BLaER1 treated with 17β-estradiol and CSF1 and Interleukin-3, amounts not matched to agents 10 nM and 100 nM (cell line): ENCODE measurements around the gene CHN2.

ENCODE experiments used
- H3K27ac ChIP-seq, 11 experiments: shearing (Covaris generic); formaldehyde crosslinking; 2 replicates each; pipeline ENCODE4 v1.8.1; 2022
- H3K27me3 ChIP-seq, 11 experiments: shearing (Covaris generic); formaldehyde crosslinking; 2 replicates each; pipeline ENCODE4 v1.8.1; 2022
- H3K36me3 ChIP-seq, 11 experiments: shearing (Covaris generic); formaldehyde crosslinking; 2 replicates each; pipeline ENCODE4 v1.8.1; 2022
- H3K4me1 ChIP-seq, 10 experiments: shearing (Covaris generic); formaldehyde crosslinking; 2 replicates each; pipeline ENCODE4 v1.8.1; 2022
- H3K4me2 ChIP-seq, 11 experiments: shearing (Covaris generic); formaldehyde crosslinking; 2 replicates each; pipeline ENCODE4 v1.8.1; 2022
- H3K4me3 ChIP-seq, 10 experiments: shearing (Covaris generic); formaldehyde crosslinking; 2 replicates each; pipeline ENCODE4 v1.8.1; 2022
- H3K9ac ChIP-seq, 11 experiments: shearing (Covaris generic); formaldehyde crosslinking; 2 replicates each; pipeline ENCODE4 v1.8.1; 2022
- H3K9me3 ChIP-seq, 11 experiments: shearing (Covaris generic); formaldehyde crosslinking; replicated peaks in 1 of 11; 2 replicates each; pipeline ENCODE4 v1.8.1; 2022
- H4K20me1 ChIP-seq, 11 experiments: shearing (Covaris generic); formaldehyde crosslinking; 2 replicates each; pipeline ENCODE4 v1.8.1; 2022
- Cebpa-rat ChIP-seq, 11 experiments: shearing (Covaris generic); IDR thresholded peaks; 2 replicates each; pipeline ENCODE4 v1.8.1; 2022

CHN2 gene

GRCh38 chr7:29340696-29341095 lies 146.1 kb downstream of the CHN2 start:
- TF ChIP-seq Cebpa-rat (IDR thresholded peaks at IDR 0.05), result no peak
- H3K9me3 ChIP-seq, result no peaks in the 10 kb centered on the region
- H4K20me1 ChIP-seq, result no peaks in the 10 kb centered on the region; a peak in 1 of 22 replicates
- peak overlapping the region in 8 of 11 experiments; percentile 2 to 92 (median 56); a peak in 11 of 22 replicates for H3K27ac ChIP-seq
- peaks cover 0 to 60% (median 0%) of the 10 kb centered on the region in 11 experiments; a peak in 4 of 22 replicates for H3K27me3 ChIP-seq
- H3K36me3 ChIP-seq, result no peaks in the 10 kb centered on the region
- H3K9ac ChIP-seq, result peak overlapping the region in 4 of 11 experiments; percentile 3 to 52 (median 25); a peak in 3 of 22 replicates
- peak overlapping the region; percentile 2 to 82 (median 65); a peak in 20 of 22 replicates for H3K4me2 ChIP-seq
- H3K4me1 ChIP-seq, result peaks cover 36 to 99% (median 95%) of the 10 kb centered on the region in 10 experiments
- H3K4me3 ChIP-seq, result no peak overlapping the region

- Histone ChIP-seq H3K27me3 (peaks cover 0 to 56% (median 0%) of the 10 kb centered on the region in 11 experiments; a peak in 4 of 22 replicates), H3K4me2 (peak overlapping the region; percentile 2 to 82 (median 65); a peak in 19 of 22 replicates), H4K20me1 (no peaks in the 10 kb centered on the region; a peak in 1 of 22 replicates), H3K4me1 (peaks cover 36 to 97% (median 90%) of the 10 kb centered on the region in 10 experiments), H3K9me3 (no peaks in the 10 kb centered on the region), H3K36me3 (no peaks in the 10 kb centered on the region), H3K9ac (peak overlapping the region in 4 of 11 experiments; percentile 3 to 52 (median 25); a peak in 3 of 22 replicates), H3K4me3 (no peak overlapping the region), H3K27ac (peak overlapping the region in 8 of 11 experiments; percentile 2 to 92 (median 56); a peak in 11 of 22 replicates)
- TF ChIP-seq Cebpa-rat (IDR thresholded peaks at IDR 0.05), result no peak
Observed at GRCh38 chr7:29341156-29341555, 146.6 kb downstream of the CHN2 start.

GRCh38 chr7:29342761-29343160 lies 148.2 kb downstream of the CHN2 start:
- H3K4me3 ChIP-seq, result no peak overlapping the region
- H3K9ac ChIP-seq, result peak overlapping the region in 4 of 11 experiments; percentile 5 to 39 (median 19); a peak in 3 of 22 replicates
- no peaks in the 10 kb centered on the region for H3K36me3 ChIP-seq
- H3K27me3 ChIP-seq, result peaks cover 0 to 48% (median 0%) of the 10 kb centered on the region in 11 experiments; a peak in 4 of 22 replicates
- no peaks in the 10 kb centered on the region for H4K20me1 ChIP-seq
- H3K4me2 ChIP-seq, result peak overlapping the region; percentile 38 to 82 (median 65)
- no peaks in the 10 kb centered on the region for H3K9me3 ChIP-seq
- H3K27ac ChIP-seq, result peak overlapping the region in 9 of 11 experiments; percentile 35 to 92 (median 65); a peak in 17 of 22 replicates
- peaks cover 25 to 86% (median 74%) of the 10 kb centered on the region in 10 experiments for H3K4me1 ChIP-seq
- no peak for TF ChIP-seq Cebpa-rat (IDR thresholded peaks at IDR 0.05)

GRCh38 chr7:29343399-29343798 lies 148.8 kb downstream of the CHN2 start:
- Histone ChIP-seq H3K4me3 (no peak overlapping the region), H3K27me3 (peaks cover 0 to 42% (median 0%) of the 10 kb centered on the region in 11 experiments; a peak in 4 of 22 replicates), H3K36me3 (no peaks in the 10 kb centered on the region), H4K20me1 (no peaks in the 10 kb centered on the region), H3K27ac (peak overlapping the region in 9 of 11 experiments; percentile 35 to 92 (median 65); a peak in 17 of 22 replicates), H3K9me3 (no peaks in the 10 kb centered on the region), H3K4me2 (peak overlapping the region; percentile 38 to 82 (median 65)), H3K9ac (peak overlapping the region in 3 of 11 experiments; percentile 5 to 39 (median 33); a peak in 3 of 22 replicates), H3K4me1 (peaks cover 21 to 79% (median 68%) of the 10 kb centered on the region in 10 experiments)
- peak in 6 of 11 experiments; percentile 17 to 74 (median 58); a peak in 7 of 22 replicates for TF ChIP-seq Cebpa-rat (IDR thresholded peaks at IDR 0.05)

- peak overlapping the region in 7 of 11 experiments; percentile 43 to 92 (median 68); a peak in 13 of 22 replicates for H3K27ac ChIP-seq
- no peaks in the 10 kb centered on the region for H3K36me3 ChIP-seq
- H3K9ac ChIP-seq, result no peak overlapping the region
- peak overlapping the region in 9 of 11 experiments; percentile 59 to 82 (median 70); a peak in 17 of 22 replicates for H3K4me2 ChIP-seq
- H4K20me1 ChIP-seq, result no peaks in the 10 kb centered on the region
- peaks cover 0 to 43% (median 0%) of the 10 kb centered on the region in 11 experiments; a peak in 4 of 22 replicates for H3K27me3 ChIP-seq
- H3K4me3 ChIP-seq, result no peak overlapping the region
- no peaks in the 10 kb centered on the region for H3K9me3 ChIP-seq
- H3K4me1 ChIP-seq, result peaks cover 21 to 69% (median 58%) of the 10 kb centered on the region in 10 experiments
- TF ChIP-seq Cebpa-rat (IDR thresholded peaks at IDR 0.05), result no peak
Observed at GRCh38 chr7:29344334-29344978, 149.9 kb downstream of the CHN2 start.

GRCh38 chr7:29345590-29345989 lies 151.0 kb downstream of the CHN2 start:
- Histone ChIP-seq H3K4me2 (peak overlapping the region in 1 of 11 experiments; percentile 70; a peak in 2 of 22 replicates), H3K4me3 (no peak overlapping the region), H3K27me3 (peaks cover 0 to 39% (median 0%) of the 10 kb centered on the region in 11 experiments; a peak in 4 of 22 replicates), H3K9me3 (no peaks in the 10 kb centered on the region), H3K27ac (no peak overlapping the region), H3K9ac (no peak overlapping the region), H3K4me1 (peaks cover 18 to 67% (median 53%) of the 10 kb centered on the region in 10 experiments), H4K20me1 (no peaks in the 10 kb centered on the region), H3K36me3 (no peaks in the 10 kb centered on the region)
- TF ChIP-seq Cebpa-rat (IDR thresholded peaks at IDR 0.05), result no peak

GRCh38 chr7:29346231-29346978 lies 151.8 kb downstream of the CHN2 start:
- H3K36me3 ChIP-seq, result no peaks in the 10 kb centered on the region
- H4K20me1 ChIP-seq, result no peaks in the 10 kb centered on the region
- H3K9ac ChIP-seq, result no peak overlapping the region
- no peak for TF ChIP-seq Cebpa-rat (IDR thresholded peaks at IDR 0.05)
- H3K27ac ChIP-seq, result no peak overlapping the region
- H3K4me3 ChIP-seq, result no peak overlapping the region
- H3K27me3 ChIP-seq, result peaks cover 0 to 31% (median 0%) of the 10 kb centered on the region in 11 experiments; a peak in 2 of 22 replicates
- H3K4me2 ChIP-seq, result no peak overlapping the region
- H3K4me1 ChIP-seq, result peaks cover 13 to 62% (median 47%) of the 10 kb centered on the region in 10 experiments
- H3K9me3 ChIP-seq, result no peaks in the 10 kb centered on the region

- no peak overlapping the region for H3K9ac ChIP-seq
- H3K4me3 ChIP-seq, result no peak overlapping the region
- H3K4me1 ChIP-seq, result peaks cover 6 to 33% (median 21%) of the 10 kb centered on the region in 10 experiments; a peak in 18 of 20 replicates
- no peaks in the 10 kb centered on the region for H3K36me3 ChIP-seq
- peaks cover 0 to 22% (median 0%) of the 10 kb centered on the region in 11 experiments; a peak in 2 of 22 replicates for H3K27me3 ChIP-seq
- no peaks in the 10 kb centered on the region for H4K20me1 ChIP-seq
- H3K4me2 ChIP-seq, result peak overlapping the region in 1 of 11 experiments; percentile 20; a peak in 1 of 22 replicates
- no peaks in the 10 kb centered on the region for H3K9me3 ChIP-seq
- no peak for TF ChIP-seq Cebpa-rat (IDR thresholded peaks at IDR 0.05)
- no peak overlapping the region for H3K27ac ChIP-seq
Observed at GRCh38 chr7:29349362-29349761, 154.8 kb downstream of the CHN2 start.
